ENCODE data around the gene MAGI2.

MAGI2 gene

GRCh38 chr7:78072201-78072590 is 1381.3 kb downstream of the MAGI2 start:
- CTCF ChIA-PET = no interaction called here
- no peak for DNase-seq (ENCODE audit: extremely low spot score)
- no peak for TF ChIP-seq CTCF (IDR thresholded peaks at IDR 0.05; ENCODE audit: control extremely low read depth, extremely low read depth, low read depth, missing control alignments)
- POLR2A ChIA-PET = no interaction called here

GRCh38 chr7:78071491-78072200 is 1381.8 kb downstream of the MAGI2 start:
- DNase-seq (ENCODE audit: extremely low spot score) = no peak
- ChIA-PET POLR2A (no interaction called here), CTCF (no interaction called here)
- no peak for TF ChIP-seq CTCF (IDR thresholded peaks at IDR 0.05; ENCODE audit: control extremely low read depth, extremely low read depth, low read depth, missing control alignments)

- CTCF ChIA-PET = interaction anchor here (4.0 kb wide), 1 partner anchor 26 kb away, joined by 13 read pairs; no protein-coding TSS in a partner anchor
- POLR2A ChIA-PET = no interaction called here
Measured at GRCh38 chr7:78066599-78066998, 1386.9 kb downstream of the MAGI2 start.

GRCh38 chr7:78063758-78064157 is 1389.7 kb downstream of the MAGI2 start:
- CTCF ChIA-PET = interaction anchor here (1.0 to 4.0 kb wide), 4 partner anchors 10 to 412 kb away, joined by 3 to 13 read pairs (median 4); no protein-coding TSS in a partner anchor
- no peak for DNase-seq (ENCODE audit: extremely low spot score)
- POLR2A ChIA-PET = no interaction called here
- no peak for TF ChIP-seq CTCF (IDR thresholded peaks at IDR 0.05; ENCODE audit: control extremely low read depth, extremely low read depth, low read depth, missing control alignments)

More at GRCh38 chr7:78066599-78066998, 1386.9 kb downstream of the MAGI2 start:
- DNase-seq (ENCODE audit: extremely low spot score) = no peak
- no peak for TF ChIP-seq CTCF (IDR thresholded peaks at IDR 0.05; ENCODE audit: control extremely low read depth, extremely low read depth, low read depth, missing control alignments)

GRCh38 chr7:78062214-78062613 is 1391.3 kb downstream of the MAGI2 start:
- CTCF ChIA-PET = interaction anchor here (0.6 kb wide), 1 partner anchor 11 kb away, joined by 3 read pairs; no protein-coding TSS in a partner anchor
- no peak for TF ChIP-seq CTCF (IDR thresholded peaks at IDR 0.05; ENCODE audit: control extremely low read depth, extremely low read depth, low read depth, missing control alignments)
- no peak for DNase-seq (ENCODE audit: extremely low spot score)
- POLR2A ChIA-PET = no interaction called here

GRCh38 chr7:78057571-78057970 is 1395.9 kb downstream of the MAGI2 start:
- ChIA-PET CTCF (interaction anchor here (2.1 to 2.3 kb wide), 2 partner anchors 10 to 16 kb away, joined by 9 to 10 read pairs; no protein-coding TSS in a partner anchor), POLR2A (no interaction called here)
- no peak for TF ChIP-seq CTCF (IDR thresholded peaks at IDR 0.05; ENCODE audit: control extremely low read depth, extremely low read depth, low read depth, missing control alignments)
- DNase-seq (ENCODE audit: extremely low spot score) = no peak
